ENCODE results near the gene GLRA1.
A peak's percentile ranks its signal among the peaks of the same experiment; 100 is the strongest.
"Not testable (repeated sequence)": the region's sequence is repeated elsewhere in the genome, so short reads cannot be mapped to it uniquely, and the experiment has no call there.

The GLRA1 gene

DNA sequence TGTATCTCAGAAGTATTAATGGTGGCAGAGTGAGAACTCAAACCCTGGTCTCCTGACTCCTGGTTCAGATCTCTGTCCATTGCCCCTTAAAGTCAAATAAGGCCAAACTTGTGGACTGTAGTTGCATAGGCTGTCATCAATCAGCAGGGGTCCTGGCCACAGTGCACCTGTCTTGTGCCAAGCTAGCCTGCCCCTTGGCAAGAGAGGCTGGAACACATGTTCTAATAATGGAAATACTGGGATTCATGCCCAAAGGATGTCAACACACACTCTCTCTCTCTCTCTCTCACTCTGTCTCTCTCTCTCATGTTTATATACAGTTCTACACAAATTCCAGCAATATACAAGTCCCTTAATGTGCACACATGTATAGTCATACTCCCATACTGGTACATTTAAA, 44.3 kb downstream of the GLRA1 start:
- DNase-seq, result no peak

- DNase-seq, result no peak
Observed at GRCh38 chr5:151873701-151874100, 51.0 kb downstream of the GLRA1 start.

DNA sequence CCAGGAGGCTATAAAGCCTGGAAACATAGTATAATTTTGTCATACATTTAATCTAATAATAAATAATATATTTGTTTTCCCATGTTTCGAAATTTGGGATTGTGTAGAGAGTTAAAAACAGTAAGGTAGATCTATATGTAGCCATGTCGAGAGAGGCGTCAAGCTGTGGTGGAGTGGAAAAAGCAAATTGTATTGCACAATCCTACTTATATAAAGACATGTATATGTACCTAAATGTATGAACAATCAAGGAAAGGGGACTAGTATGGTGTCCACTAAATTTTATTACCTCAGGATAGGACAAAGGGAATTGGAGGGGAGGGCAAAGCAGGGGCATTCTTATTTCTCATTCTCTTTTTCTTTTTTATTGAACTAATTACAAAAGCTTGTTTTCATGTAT, 52.0 kb downstream of the GLRA1 start:
- no peak for DNase-seq

DNA sequence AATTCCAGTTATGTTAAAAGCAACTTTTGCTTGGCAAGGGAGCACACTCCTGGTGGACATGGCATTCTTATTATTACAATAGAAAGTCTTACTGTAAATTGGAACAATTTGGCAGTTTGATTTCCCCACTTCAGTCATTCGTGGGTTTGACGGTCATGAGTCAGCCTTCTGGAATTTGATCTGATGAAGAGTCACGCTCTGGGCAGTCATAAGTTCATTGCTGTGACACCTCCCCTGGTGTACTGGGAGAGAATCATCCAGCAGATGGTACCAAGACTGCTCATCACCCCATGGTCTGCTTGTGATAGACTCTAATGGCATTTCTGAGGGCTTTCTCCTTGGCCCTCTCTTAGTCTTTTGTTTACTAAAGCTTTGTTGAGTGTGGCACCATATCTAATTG, 53.8 kb downstream of the GLRA1 start:
- no peak for DNase-seq

DNA sequence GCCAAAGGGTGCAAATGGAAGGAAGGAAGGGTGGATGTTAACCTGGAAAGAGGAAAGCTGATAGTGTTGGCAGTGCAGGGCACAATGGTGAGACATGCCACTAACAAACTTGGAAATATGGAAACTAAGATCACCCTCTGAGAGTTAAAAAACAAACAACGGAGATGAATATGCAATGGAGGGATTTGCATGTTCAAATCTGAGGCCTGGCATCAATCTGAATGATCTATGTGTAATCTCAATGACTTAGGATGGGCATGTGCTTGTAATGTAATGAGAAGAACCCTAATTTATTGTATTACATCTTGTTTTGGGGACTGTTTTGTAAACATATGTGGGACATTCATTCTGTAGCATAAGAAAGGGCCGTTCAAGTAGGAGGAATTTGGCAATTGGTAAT, 54.4 kb downstream of the GLRA1 start:
- DNase-seq, result no peak

DNA sequence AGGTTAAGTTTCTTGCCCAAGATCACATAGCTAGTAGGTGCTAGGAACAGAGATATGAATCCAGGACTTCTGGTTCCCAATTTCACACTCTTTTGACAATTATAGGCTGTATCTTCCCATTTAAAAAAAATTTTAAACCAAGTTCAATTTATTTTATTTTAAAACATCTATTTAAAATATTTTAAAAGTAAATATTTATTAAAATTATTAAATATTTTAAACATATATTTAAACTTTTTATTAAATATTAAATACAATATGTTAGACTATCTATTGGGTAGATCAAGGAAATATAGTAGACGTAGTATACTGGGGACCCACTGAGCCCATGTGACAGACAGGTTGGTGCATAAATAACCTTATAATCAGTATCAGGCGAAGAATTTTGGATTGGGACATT, 54.8 kb downstream of the GLRA1 start:
- no peak for DNase-seq

GRCh38 chr5:151868451-151868850, 56.2 kb downstream of the GLRA1 start:
- DNase-seq, result no peak

DNA sequence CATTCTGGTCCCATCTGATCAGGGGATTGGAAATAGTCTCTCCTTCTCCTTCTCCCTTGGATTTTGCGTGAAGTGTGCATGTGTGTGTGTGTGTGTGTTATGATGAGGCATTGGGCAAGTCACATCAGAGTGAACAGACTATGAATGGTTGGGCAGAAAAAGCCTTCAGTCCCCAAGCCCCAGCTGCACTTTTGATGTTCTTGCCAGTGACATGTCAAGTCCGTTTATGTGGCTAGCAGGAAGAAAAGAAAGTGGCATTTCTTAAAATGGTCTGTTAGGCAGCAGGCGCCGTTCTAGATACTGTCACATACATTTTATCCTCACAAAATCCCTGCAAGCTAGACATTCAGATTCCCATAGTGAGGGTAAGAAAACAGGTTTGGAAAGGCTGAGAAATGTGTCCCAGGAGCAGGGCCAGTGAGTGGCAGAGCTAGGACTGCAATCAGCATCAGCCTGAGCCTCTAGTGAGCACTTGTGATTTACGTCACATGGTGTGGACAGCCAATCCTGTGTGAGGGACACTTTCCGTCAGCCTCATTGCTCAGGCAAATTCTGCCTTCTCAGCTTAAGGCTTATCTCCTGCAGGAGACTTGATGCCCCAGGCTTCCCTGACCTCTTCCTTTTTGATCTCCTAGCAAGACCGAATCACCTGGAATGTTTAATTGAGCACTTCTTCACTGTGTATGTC, 60.4 kb downstream of the GLRA1 start:
- DNase-seq, result no peak

DNA sequence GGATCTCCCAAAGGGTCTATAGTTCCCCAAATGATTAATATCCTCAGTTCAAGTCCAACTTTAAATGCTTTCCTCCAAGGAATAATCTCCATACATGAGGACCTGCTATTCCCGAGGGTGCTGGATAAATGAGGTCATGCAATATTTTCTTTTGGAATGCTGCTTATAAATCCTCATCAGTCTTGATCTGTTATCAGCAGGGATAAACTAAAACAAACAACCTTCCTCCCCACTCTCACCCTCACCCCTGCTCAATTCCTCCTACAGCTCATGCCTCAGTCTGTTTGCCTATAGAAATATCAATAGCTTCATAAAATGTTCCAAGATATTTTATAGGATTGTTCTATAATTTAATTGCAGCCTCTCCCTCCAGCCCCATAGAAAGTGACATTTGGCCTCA, 61.1 kb downstream of the GLRA1 start:
- DNase-seq, result no peak

GRCh38 chr5:151862811-151863472, 61.7 kb downstream of the GLRA1 start:
- DNase-seq, result no peak

DNA sequence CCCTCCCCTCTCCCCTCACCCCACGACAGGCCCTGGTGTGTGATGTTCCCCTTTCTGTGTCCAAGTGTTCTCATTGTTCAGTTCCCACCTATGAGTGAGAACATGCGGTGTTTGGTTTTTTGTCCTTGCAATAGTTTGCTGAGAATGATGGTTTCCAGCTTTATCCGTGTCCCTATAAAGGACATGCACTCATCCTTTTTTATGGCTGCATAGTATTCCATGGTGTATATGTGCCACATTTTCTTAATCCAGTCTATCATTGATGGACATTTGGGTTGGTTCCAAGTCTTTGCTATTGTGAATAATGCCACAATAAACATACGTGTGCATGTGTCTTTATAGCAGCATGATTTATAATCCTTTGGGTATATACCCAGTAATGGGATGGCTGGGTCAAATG, 63.8 kb downstream of the GLRA1 start:
- DNase-seq, result not testable (repeated sequence)

GRCh38 chr5:151856861-151857260, 67.8 kb downstream of the GLRA1 start:
- DNase-seq, result no peak

GRCh38 chr5:151855701-151856100, 69.0 kb downstream of the GLRA1 start:
- DNase-seq, result no peak

- no peak for DNase-seq
Observed at GRCh38 chr5:151847871-151848270, 76.8 kb downstream of the GLRA1 start.

- no peak for DNase-seq
Observed at GRCh38 chr5:151846765-151847164, 77.9 kb downstream of the GLRA1 start.

GRCh38 chr5:151832843-151833242, 91.8 kb downstream of the GLRA1 start:
- not testable (repeated sequence) for DNase-seq

- DNase-seq, result no peak
Observed at GRCh38 chr5:151829370-151829769, 95.3 kb downstream of the GLRA1 start.

- DNase-seq, result peak; percentile 29
Observed at GRCh38 chr5:151825445-151825844, 99.2 kb downstream of the GLRA1 start.

DNA sequence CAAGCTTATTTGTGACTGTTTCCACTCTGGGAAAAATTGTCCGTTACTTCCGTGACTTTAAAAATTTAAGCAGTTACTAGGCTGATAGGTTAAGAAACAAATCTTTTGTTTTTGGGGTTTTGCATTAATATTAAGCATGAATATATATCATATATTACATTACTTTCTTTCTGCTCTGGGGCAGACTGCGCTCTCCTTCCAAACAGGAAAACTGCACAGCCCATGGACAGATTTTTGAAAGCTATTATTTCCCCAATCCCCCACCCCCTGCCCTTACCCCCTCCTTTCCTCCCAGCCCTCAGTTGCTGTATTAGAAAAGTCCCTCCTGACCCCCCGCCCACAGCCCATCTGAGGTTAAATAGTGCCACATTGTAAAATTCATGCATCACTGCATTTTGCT, 102.5 kb downstream of the GLRA1 start:
- DNase-seq, result no peak

DNA sequence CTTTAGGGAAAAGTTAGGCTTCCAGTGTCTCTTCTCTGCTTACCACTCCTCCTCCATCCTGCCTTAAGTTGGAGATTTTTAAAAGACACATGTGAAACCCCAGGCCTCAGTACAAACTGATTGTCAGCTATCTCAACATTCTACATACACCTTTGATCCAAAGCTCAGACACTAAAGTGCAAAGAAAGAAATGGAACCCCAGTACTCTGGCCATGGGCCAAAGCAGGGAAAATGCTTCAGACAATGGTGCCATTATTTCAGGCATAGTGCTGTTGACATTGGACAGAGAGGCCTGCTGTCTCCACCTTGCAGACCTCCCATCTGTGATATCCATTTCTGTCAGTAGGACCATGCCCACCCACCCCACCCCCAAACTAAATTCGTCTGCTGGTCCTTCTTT, 103.7 kb downstream of the GLRA1 start:
- no peak for DNase-seq

DNA sequence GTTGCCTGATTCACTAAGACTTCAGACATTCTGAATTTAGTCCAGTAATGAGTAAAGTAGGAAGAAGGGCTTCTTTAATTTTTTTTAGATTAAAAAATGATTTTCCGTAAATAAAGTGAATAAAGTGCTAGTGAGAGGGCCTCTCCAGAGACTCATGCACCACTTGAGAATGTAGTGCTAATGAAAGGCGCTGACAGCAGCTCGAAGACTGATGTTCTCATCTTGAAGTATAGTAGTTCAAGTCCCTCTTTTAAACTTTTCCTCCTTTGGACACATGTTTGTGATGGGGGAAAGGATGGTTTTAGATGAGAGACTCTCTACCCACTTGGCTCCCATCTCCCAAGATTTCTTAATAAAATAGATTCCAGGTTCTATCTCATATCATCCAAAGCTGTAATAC, 104.4 kb downstream of the GLRA1 start:
- no peak for DNase-seq

- DNase-seq, result no peak
Observed at GRCh38 chr5:151819830-151820229, 104.8 kb downstream of the GLRA1 start.

DNA sequence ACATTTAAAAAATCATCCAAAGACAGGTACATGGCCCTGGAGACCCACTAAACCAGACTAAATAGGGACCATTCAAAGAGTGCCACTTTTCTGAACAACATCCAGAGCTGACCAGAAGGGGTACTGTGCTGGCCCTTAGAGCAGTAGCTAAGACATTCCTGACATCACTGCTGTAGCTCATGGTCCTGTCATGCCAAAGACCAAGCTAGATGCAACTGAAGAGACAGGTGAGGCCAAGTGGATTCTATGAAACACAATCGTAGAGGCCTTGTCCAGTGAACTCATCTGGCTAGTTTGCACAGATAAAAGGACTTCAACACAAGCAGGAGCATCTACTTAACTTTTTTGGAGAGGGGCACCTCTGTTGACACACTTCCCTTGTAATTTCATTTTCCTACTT, 109.6 kb downstream of the GLRA1 start:
- DNase-seq, result no peak

GRCh38 chr5:151812757-151813309, 111.8 kb downstream of the GLRA1 start:
- no peak for DNase-seq

All from activated CD4-positive, alpha-beta T cell treated with anti-CD3 and anti-CD28 coated beads, Interleukin-2, amount 50 U/mL, for 1 hour (primary cell).